IMR-90 (cell line): ENCODE results near the gene OFD1. TPM values are rescaled to one million over a fixed set of nuclear protein-coding genes. Genes with fewer than 3 reads are reported as not detected.

Experiments used
- ATAC-seq: fragments of 200-7000 bp; cut with Tn5 transposase; 2 replicates; pipeline ENCODE4 v1.9.1; 2020; ENCODE audit warnings: low read depth, mild to moderate bottlenecking, moderate library complexity
- BruUV-seq: library from RNA; stranded (reverse); fragments of 400-500 nt; replicated peaks from 2 replicates; lab custom pipeline; 2021; lab: Mats Ljungman, UMichigan
- CTCF ChIA-PET: fragments of 300-600 bp; formaldehyde crosslinking; extraction: SDS; loops from one replicate; lab custom pipeline; 2021; ENCODE audit warnings: antibody characterized with exemption; lab: Yijun Ruan, JAX
- POLR2A ChIA-PET: fragments of 300-600 bp; sonication (Branson Sonifier 250); formaldehyde crosslinking; loops from one replicate; lab custom pipeline; 2022; ENCODE audit warnings: antibody characterized with exemption; ENCODE audit not compliant: unreplicated experiment; lab: Charles Lee
- DNase-seq: peaks from one replicate; pipeline ENCODE4 v3.0.0; 2013
- H2AFZ ChIP-seq: replicated peaks from 2 replicates; pipeline ENCODE3; 2013; ENCODE audit warnings: low read length, mild to moderate bottlenecking; ENCODE audit not compliant: poor library complexity
- H2AK5ac ChIP-seq: 2 replicates; pipeline ENCODE4 v1.6.1; 2013; ENCODE audit warnings: low read depth, low read length, inconsistent platforms
- H2AK9ac ChIP-seq: replicated peaks from 2 replicates; pipeline ENCODE3; 2013; ENCODE audit warnings: mild to moderate bottlenecking, low read depth, low read length, moderate library complexity; ENCODE audit not compliant: poor library complexity
- H2BK120ac ChIP-seq: 2 replicates; pipeline ENCODE4 v1.6.1; 2013; ENCODE audit warnings: low read depth, low read length, inconsistent platforms
- H2BK15ac ChIP-seq: 3 replicates; pipeline ENCODE4 v1.6.1; 2013; ENCODE audit warnings: low read depth, low read length, inconsistent platforms
- H2BK20ac ChIP-seq: 2 replicates; pipeline ENCODE4 v1.6.1; 2013; ENCODE audit warnings: low read depth, mild to moderate bottlenecking, inconsistent platforms, low read length, moderate library complexity
- H2BK5ac ChIP-seq: 2 replicates; pipeline ENCODE4 v1.6.1; 2013; ENCODE audit warnings: mild to moderate bottlenecking, low read depth, low read length, inconsistent platforms; ENCODE audit not compliant: poor library complexity, severe bottlenecking
- H3K14ac ChIP-seq: replicated peaks from 2 replicates; pipeline ENCODE4 v1.6.1; 2013; ENCODE audit warnings: low read depth, low read length, inconsistent platforms
- H3K18ac ChIP-seq: 2 replicates; pipeline ENCODE4 v1.6.1; 2013; ENCODE audit warnings: low read depth, low read length, control low read depth
- H3K23ac ChIP-seq: 2 replicates; pipeline ENCODE4 v1.6.1; 2013; ENCODE audit warnings: low read depth, low read length, inconsistent platforms
- H3K27ac ChIP-seq: 2 replicates; pipeline ENCODE4 v1.5.1; 2013; ENCODE audit warnings: mild to moderate bottlenecking, control low read depth, low read length; ENCODE audit not compliant: insufficient read depth
- H3K27me3 ChIP-seq: 2 replicates; pipeline ENCODE4 v1.6.1; 2013; ENCODE audit warnings: low read length; ENCODE audit not compliant: control insufficient read depth, insufficient read depth
- H3K36me3 ChIP-seq: 2 replicates; pipeline ENCODE4 v1.6.1; 2013; ENCODE audit warnings: low read length, mixed read lengths; ENCODE audit not compliant: control insufficient read depth, insufficient read depth
- H3K4ac ChIP-seq: 2 replicates; pipeline ENCODE4 v1.6.1; 2013; ENCODE audit warnings: low read depth, low read length, inconsistent platforms
- H3K4me1 ChIP-seq: 2 replicates; pipeline ENCODE4 v1.6.1; 2013; ENCODE audit warnings: low read length, mixed read lengths; ENCODE audit not compliant: control insufficient read depth, insufficient read depth
- H3K4me2 ChIP-seq: 2 replicates; pipeline ENCODE4 v1.6.1; 2013; ENCODE audit warnings: low read depth, mild to moderate bottlenecking, control low read depth, low read length, moderate library complexity
- H3K4me3 ChIP-seq: 2 replicates; pipeline ENCODE4 v1.5.1; 2013; ENCODE audit warnings: low read depth, mild to moderate bottlenecking, control low read depth, low read length, moderate library complexity; ENCODE audit not compliant: insufficient read depth
- H3K56ac ChIP-seq: 2 replicates; pipeline ENCODE4 v1.6.1; 2013; ENCODE audit warnings: low read length, inconsistent platforms; ENCODE audit not compliant: insufficient read depth; ENCODE audit errors: extremely low read depth
- H3K79me1 ChIP-seq, 2 experiments: 2 replicates each; pipeline ENCODE4 v1.6.1; 2013; ENCODE audit warnings: low read length in 2 of 2, inconsistent platforms in 1 of 2, low read depth in 1 of 2
- H3K9ac ChIP-seq: 2 replicates; pipeline ENCODE4 v1.6.1; 2013; ENCODE audit warnings: low read depth, low read length, control low read depth
- H3K9me1 ChIP-seq: 2 replicates; pipeline ENCODE4 v1.6.1; 2013; ENCODE audit warnings: low read length, inconsistent platforms; ENCODE audit not compliant: insufficient read depth
- H3K9me3 ChIP-seq: 2 replicates; pipeline ENCODE4 v1.6.1; 2013; ENCODE audit warnings: low read length; ENCODE audit not compliant: control insufficient read depth, insufficient read depth
- H4K20me1 ChIP-seq: 2 replicates; pipeline ENCODE4 v1.6.1; 2013; ENCODE audit warnings: low read length, inconsistent platforms; ENCODE audit not compliant: insufficient read depth
- H4K5ac ChIP-seq: 2 replicates; pipeline ENCODE4 v1.6.1; 2013; ENCODE audit warnings: mild to moderate bottlenecking, low read depth, low read length, control low read depth
- H4K8ac ChIP-seq, 2 experiments: 2 replicates each; pipeline ENCODE4 v1.6.1; 2013; ENCODE audit warnings: low read depth in 2 of 2, low read length in 2 of 2, control low read depth in 1 of 2, inconsistent platforms in 1 of 2
- H4K91ac ChIP-seq: 2 replicates; pipeline ENCODE4 v1.6.1; 2013; ENCODE audit warnings: low read depth, low read length, inconsistent platforms; ENCODE audit not compliant: insufficient read depth
- CEBPB ChIP-seq: IDR thresholded peaks from 2 replicates; pipeline ENCODE4 v1.6.1; 2012; ENCODE audit warnings: low read depth, low read length, improper control_type of control experiment
- CTCF ChIP-seq: conservative IDR thresholded peaks from 2 replicates; pipeline ENCODE4 v1.5.1; 2012; ENCODE audit warnings: mild to moderate bottlenecking, low read depth, low read length, improper control_type of control experiment
- FOS ChIP-seq: fragments of 150-350 bp; IDR thresholded peaks from 2 replicates; pipeline ENCODE4 v1.6.1; 2016; ENCODE audit warnings: low read depth, low read length
- MAFK ChIP-seq: IDR thresholded peaks from 2 replicates; pipeline ENCODE4 v1.6.1; 2012; ENCODE audit warnings: low read depth, low read length, improper control_type of control experiment
- NFE2L2 ChIP-seq: fragments of 150-350 bp; IDR thresholded peaks from 2 replicates; pipeline ENCODE4 v1.6.1; 2016; ENCODE audit warnings: low read depth, mild to moderate bottlenecking, low read length
- POLR2A ChIP-seq: IDR thresholded peaks from 2 replicates; pipeline ENCODE4 v1.6.1; 2012; ENCODE audit warnings: mild to moderate bottlenecking, low read depth, low read length
- RAD21 ChIP-seq: IDR thresholded peaks from 2 replicates; pipeline ENCODE4 v1.6.1; 2012; ENCODE audit warnings: low read length, improper control_type of control experiment
- RCOR1 ChIP-seq: IDR thresholded peaks from 2 replicates; pipeline ENCODE4 v1.6.1; 2012; ENCODE audit warnings: mild to moderate bottlenecking, low read length, improper control_type of control experiment; ENCODE audit not compliant: insufficient replicate concordance
- RFX5 ChIP-seq: IDR thresholded peaks from 2 replicates; pipeline ENCODE4 v1.8.0; 2012; ENCODE audit warnings: low read depth, mild to moderate bottlenecking, low read length, moderate library complexity
- SMC3 ChIP-seq: fragments of 150-350 bp; IDR thresholded peaks from 2 replicates; pipeline ENCODE4 v1.6.1; 2016; ENCODE audit warnings: low read depth, mild to moderate bottlenecking, antibody characterized with exemption, low read length, moderate library complexity
- USF2 ChIP-seq: fragments of 150-350 bp; IDR thresholded peaks from 2 replicates; pipeline ENCODE4 v1.6.1; 2017; ENCODE audit warnings: mild to moderate bottlenecking, antibody characterized with exemption, low read length, low read depth
- WGBS, 2 experiments: methylation state at CpG; one replicate each; pipeline versions ENCODE4 v1.1.5 to v1.1.7; 2013; ENCODE audit warnings: missing lambda C conversion rate in 2 of 2; ENCODE audit not compliant: insufficient read length in 1 of 2; ENCODE audit errors: extremely low coverage in 2 of 2; 5-methylcytosine and 5-hydroxymethylcytosine counted together
- dilution Hi-C: fragments of 300-500 bp; cut with HindIII; formaldehyde crosslinking; loops from one replicate; pipeline ENCODE4 v1.14.3; 2018; ENCODE audit warnings: low sequenced_read_pairs; ENCODE audit not compliant: unreplicated experiment
- in situ Hi-C: fragments of 300-500 bp; cut with MboI; formaldehyde crosslinking; loops from 3 replicates; pipeline ENCODE4 v1.14.3; 2019; ENCODE audit warnings: low sequenced_read_pairs, inconsistent platforms, mixed read lengths
- intact Hi-C: fragments of 100-400 bp; cut with micrococcal nuclease; formaldehyde crosslinking; loops from 2 replicates; pipeline ENCODE4 v1.10.0; 2022
- polyA plus RNA-seq, 3 experiments: library from polyadenylated mRNA; depleted of rRNA; stranded (reverse); fragments of >200 nt; gene quantifications; 2 replicates each; pipeline ENCODE4 v1.2.3, GENCODE V29; 2012; ENCODE audit warnings: low replicate concordance in 1 of 3
- total RNA-seq: library from RNA; depleted of rRNA; stranded (reverse); fragments of >200 nt; gene quantifications from 2 replicates; pipeline ENCODE4 v1.2.3, GENCODE V29; 2012

Gene OFD1
- total and polyA plus RNA-seq, 2 of the 4 experiments (the other 2 are of a cell fraction) = 8.4 to 8.6 TPM

- H3K9ac ChIP-seq = no peak overlapping the region
- H3K23ac ChIP-seq = no peak overlapping the region
- peaks cover 3% of the 10 kb centered on the region; the same call in 1 of the 2 replicates for H3K9me1 ChIP-seq
- H2BK20ac ChIP-seq = no peak overlapping the region
- in situ Hi-C loops = no loop called here
- DNase-seq = no peak
- H4K20me1 ChIP-seq = peaks cover 46% of the 10 kb centered on the region
- dilution Hi-C loops = no loop called here
- no peaks in the 10 kb centered on the region for H3K9me3 ChIP-seq
- H3K27me3 ChIP-seq = no peaks in the 10 kb centered on the region
- TF ChIP-seq USF2 (no peak), CEBPB (no peak), MAFK (no peak), SMC3 (no peak), RFX5 (no peak), RCOR1 (no peak), NFE2L2 (no peak), RAD21 (no peak), CTCF (no peak), FOS (no peak), POLR2A (no peak)
- H3K27ac ChIP-seq = no peak overlapping the region
- H3K56ac ChIP-seq = no peak overlapping the region
- peaks cover 10% of the 10 kb centered on the region; the same call in 1 of the 2 replicates for H3K36me3 ChIP-seq
- peaks cover 17 to 41% of the 10 kb centered on the region in 2 experiments for H3K79me1 ChIP-seq
- H2AK9ac ChIP-seq = no peak overlapping the region
- ChIA-PET POLR2A (no interaction called here), CTCF (no interaction called here)
- intact Hi-C loops = no loop called here
- H4K91ac ChIP-seq = no peak overlapping the region
- WGBS, 2 experiments = no CpG with 5 or more reads among the region's 5 CpGs
- H2BK120ac ChIP-seq = no peak overlapping the region
- H2AFZ ChIP-seq = no peak overlapping the region
- H2AK5ac ChIP-seq = no peak overlapping the region
- no peak overlapping the region for H3K4ac ChIP-seq
- no peak overlapping the region for H3K4me3 ChIP-seq
- no peak overlapping the region for H3K14ac ChIP-seq
- ATAC-seq = no peak
- no peak overlapping the region for H3K4me2 ChIP-seq
- H2BK15ac ChIP-seq = no peak overlapping the region
- BruUV-seq = no TSS peak
- no peak overlapping the region for H2BK5ac ChIP-seq
- no peak overlapping the region for H4K5ac ChIP-seq
- H3K18ac ChIP-seq = no peak overlapping the region
- H3K4me1 ChIP-seq = peaks cover 7% of the 10 kb centered on the region
- no peak overlapping the region for H4K8ac ChIP-seq
These were observed 32.3 kb upstream of the OFD1 start for GRCh38 chrX:13702111-13702789.
